ENCODE results near the gene NAT9.

NAT9 gene

DNA sequence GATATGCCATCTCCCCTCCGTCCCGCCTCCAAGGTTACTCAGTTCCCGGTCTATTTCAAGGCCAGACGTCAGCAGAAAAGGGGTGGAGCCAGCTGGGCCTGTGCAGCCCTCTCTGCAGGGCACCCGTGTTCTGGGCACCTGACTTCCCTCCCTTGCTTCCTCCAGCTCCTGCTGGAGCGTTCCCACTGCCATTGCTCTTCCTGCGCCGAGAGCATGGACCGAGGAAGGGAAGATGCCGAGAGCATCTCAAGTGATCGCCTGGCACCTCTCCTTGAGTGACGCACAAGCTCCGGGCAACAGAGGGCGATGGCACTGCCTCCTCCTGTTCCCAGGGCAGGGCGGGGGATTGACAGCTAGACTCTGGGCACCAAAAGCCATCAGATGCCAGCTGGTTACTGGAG, 29.4 kb upstream of the NAT9 start:
- no peak for DNase-seq

DNA sequence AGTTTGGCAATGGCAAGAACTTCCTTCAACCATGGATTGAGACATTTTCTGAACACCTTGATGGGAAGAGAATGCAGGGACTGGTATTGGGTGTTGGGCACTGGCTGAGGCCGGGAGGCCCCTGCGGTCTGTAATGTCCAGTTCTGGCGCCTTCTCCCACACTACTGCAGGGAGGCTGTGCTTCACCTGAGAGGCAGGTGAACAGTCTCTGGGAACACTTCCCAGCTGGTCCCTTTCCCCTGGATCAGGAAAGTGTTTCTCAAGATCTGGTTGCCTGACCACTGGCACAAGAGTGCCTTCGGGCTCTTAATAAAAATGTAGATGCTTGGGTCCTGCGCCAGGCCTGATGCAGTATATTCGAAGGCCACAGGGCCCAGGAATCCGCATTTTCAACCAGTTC, 28.5 kb upstream of the NAT9 start:
- DNase-seq: no peak

DNA sequence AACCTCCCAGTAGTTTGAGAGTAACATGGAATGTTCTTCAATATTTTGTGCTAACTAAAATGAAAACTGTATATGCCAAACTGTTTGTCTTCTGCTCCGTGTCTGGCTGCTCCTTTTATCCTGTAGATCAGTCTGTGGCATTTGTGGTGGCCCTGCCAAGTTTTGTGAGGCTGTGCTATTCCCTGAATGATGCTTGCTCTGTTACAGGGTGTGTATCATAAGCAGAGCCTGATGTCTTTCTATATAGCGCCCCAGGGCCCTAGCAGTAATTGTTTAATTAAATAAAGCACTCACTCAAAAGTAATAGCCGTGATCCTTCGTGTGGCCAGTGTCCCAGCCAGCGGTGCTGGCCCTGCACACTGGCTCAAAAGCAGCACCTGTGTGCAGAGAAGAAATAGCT, 27.8 kb upstream of the NAT9 start:
- no peak for DNase-seq

DNA sequence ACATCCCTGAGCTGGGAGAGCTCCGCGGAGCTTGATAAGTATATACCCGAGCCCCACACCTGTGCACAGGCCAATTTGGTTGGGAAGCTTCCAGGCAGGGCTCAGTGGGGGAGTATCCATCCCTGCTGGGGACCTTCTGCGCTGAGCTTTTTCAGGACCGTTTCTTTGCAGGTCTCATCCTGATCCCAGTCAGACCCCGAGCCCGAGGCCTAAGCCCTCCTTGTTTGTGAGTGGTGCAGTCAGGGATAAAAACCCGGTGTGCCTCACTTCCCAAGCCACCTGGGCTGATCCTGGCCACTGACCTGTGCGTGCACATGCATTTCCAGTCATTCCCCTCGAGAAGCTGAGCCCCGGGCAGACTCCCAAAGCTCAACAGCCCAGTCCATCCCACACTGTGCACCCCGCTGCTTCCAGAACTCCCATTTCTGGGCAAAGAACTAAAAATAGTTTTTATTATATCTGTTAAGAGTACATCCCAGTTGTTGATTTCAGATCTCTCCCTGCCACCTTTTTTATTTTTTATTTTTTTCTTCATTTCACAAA, 27.3 kb upstream of the NAT9 start:
- DNase-seq: no peak

DNA sequence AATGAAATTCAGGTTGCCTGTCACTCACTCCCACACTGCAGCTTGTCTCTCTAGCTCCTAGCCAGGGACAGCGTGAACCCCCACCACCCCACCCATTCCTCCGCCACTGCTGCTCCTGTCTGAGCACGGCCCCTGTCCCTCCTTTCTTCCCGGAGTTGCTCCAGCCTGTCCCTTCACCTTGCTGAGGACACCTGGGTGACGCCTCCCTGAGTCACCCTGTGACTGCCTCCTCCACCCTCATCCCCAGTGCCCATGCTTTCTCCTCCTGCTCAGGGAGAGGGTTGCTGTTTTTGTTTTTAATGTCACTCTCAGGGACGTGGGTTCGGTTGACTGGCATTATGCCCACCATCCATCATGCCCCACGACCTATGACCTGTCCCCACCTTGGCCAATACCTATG, 25.8 kb upstream of the NAT9 start:
- DNase-seq: no peak

DNA sequence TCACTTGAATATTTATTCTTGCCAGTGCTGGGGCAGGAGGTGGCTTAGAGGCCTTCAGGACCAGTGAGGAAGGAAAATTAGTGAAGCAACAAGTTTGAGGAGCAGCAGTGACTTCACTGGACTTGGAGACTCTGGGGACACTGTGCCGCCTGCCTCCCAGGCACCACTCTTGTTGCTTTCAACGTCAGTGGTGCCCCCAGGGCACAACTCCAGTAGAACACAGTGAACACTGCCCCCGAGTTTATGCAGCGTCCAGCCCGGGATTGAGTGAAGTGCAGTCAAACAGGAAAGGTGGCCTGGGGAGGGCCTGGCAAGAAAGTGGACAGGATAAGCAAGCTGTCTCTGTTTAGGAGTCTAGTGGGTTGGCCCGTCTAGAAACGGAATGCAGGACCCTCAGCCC, 24.4 kb upstream of the NAT9 start:
- DNase-seq: no peak

DNA sequence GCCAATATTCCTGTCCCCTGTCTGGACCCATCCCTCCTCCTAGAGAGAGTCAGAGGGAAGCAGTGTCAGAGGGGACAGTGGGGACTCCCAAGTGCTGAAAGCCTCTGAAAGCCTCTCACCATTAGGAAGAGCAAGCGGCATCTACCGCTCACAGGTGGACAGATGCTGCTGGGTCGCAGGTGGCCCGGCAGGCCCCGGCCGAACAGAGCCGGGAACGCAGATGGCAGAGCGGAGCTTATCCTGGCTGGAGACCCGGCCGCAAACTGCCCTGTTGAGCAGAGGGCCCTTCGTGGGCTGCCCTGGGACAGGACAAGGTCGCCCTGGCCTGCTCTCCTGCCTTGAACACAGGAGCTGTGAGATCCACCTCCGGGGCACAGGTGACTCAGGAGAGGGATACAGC, 23.0 kb upstream of the NAT9 start:
- no peak for DNase-seq

DNA sequence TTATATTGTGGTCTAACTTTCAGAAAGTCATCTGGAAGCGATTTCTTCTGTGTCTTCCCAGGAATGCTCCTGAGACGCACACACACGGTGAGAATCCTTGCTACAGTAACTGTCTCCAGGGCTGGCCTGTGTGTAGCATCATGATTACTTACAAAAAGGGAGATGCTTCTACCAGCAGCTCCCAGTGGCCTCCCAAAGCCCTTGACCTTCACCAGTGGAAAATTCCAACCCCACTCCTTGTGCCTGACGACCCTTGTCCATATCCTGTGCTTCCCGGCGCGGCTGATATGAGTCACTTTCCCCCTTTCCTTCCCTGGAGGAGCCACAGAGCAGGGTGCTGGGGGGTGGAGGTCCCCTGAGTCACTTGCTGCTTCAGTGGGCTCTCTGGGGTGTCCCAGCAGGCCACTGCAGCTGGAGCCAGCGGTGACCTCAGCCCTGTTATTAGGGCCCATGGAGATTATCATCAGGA, 22.1 kb upstream of the NAT9 start:
- DNase-seq: no peak

DNA sequence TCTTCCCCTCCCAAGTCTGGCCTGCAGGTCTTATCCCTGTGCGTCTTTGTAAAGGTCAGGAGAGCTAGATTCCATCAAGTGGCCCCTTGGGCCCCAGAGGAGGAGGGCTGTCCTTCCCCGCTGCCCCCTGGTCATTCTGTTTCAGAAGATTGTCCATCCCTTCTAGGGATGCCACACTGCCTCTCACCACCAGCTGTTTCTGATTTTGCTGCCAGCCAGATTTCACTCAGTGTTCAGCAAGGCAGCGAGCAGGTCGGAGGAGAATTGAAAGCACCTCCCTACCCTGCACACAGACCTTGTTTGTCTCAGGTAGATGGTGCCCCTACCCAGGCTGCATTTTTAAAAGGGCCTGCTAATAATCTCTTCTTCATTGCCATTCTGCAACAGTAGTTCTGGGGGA, 21.7 kb upstream of the NAT9 start:
- no peak for DNase-seq

DNA sequence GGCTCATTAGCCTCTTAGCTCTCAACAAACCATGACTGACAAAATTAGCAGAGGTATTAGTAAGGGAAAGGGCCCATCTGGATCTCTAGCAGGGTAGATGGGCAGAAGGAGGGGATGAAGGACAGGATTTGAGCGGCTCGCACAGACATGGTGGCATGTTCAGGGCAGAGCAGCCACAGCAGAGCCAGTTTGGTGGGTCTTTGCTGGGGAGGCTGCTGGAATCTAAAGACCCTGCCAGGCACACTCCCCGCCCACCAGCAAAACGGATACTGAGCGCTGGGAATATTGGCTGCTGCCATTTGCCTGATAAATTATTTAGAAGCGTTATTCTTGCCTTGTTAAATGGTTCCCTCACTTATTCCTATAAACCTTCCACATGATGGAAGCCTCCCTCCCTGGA, 20.7 kb upstream of the NAT9 start:
- DNase-seq: no peak

DNA sequence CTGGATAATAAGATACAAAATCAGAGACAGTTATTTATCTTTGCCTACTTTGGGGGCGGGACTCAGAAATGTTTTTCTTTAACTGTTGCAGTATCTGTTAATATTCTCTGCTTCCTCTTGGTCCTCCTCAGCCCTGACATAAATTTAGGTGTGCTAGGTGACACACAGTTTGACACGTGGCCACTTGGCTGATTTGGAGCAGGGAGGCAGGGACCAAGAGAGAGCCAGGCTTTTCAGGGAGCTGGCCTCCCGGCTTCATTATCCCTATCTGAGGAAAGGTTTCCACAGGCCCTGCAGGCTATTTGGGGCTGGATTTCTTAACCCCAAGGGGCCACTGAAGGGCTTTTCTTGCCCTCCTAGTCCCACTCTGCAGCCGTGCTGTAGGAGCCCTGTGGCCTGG, 20.1 kb upstream of the NAT9 start:
- DNase-seq: no peak

DNA sequence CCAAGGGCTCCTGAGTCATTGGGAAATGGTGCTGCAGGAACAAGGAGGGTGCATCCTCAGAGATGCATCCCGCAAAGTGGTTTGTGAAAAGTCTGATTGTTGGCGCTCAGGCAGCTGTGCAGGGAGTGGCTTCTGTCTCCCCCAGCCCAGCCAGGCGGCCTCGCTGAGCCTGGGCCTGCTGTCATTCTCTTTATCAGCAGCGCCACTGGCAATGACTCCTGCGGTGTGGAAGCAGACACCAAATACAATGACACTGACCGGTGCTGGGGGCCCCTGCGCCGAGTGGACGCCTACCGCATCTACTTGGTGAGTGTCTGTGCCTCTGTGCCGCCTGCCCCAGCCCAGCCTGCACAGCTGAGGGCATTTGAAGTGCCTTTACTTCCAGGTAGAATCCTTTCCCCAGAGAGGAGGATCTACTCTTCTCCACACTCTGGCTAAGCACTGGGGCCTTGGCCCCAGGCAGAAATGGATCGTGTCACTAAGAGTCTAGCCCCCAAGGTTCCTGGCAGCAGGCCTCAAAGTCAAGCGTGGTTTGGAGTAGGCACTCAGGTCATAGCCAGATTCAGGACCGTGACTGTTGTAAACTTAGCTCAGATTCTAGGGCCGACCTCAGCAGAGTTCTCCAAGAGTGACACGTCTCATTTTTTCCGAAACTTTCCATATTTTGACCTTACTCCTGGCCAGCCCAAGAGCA, 19.3 kb upstream of the NAT9 start:
- DNase-seq: no peak

DNA sequence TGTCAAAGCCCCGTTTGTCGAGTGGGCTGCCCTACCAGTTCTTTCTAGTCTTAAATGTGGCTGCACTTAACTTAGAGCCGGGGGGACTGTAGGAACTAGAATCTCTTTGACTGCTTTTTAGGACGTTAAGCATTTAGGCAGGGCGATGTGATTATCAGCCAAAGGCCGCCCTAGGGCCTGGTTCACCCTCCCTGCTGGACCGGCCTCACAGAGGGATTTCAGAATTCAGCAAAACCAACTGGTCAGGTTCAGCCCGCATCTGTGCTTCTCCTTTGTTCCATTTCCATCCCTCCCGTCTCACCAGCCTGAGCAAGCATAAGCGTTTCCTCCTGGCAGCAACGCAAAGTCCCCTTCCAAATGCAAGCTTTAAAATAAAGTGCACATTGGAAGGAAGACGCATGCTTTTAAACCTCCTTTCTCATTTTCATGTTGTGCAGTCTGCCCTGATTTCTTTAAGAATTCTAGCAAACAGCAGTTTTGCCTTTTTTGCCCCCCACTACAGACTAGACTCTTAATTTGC, 16.5 kb upstream of the NAT9 start:
- no peak for DNase-seq

DNA sequence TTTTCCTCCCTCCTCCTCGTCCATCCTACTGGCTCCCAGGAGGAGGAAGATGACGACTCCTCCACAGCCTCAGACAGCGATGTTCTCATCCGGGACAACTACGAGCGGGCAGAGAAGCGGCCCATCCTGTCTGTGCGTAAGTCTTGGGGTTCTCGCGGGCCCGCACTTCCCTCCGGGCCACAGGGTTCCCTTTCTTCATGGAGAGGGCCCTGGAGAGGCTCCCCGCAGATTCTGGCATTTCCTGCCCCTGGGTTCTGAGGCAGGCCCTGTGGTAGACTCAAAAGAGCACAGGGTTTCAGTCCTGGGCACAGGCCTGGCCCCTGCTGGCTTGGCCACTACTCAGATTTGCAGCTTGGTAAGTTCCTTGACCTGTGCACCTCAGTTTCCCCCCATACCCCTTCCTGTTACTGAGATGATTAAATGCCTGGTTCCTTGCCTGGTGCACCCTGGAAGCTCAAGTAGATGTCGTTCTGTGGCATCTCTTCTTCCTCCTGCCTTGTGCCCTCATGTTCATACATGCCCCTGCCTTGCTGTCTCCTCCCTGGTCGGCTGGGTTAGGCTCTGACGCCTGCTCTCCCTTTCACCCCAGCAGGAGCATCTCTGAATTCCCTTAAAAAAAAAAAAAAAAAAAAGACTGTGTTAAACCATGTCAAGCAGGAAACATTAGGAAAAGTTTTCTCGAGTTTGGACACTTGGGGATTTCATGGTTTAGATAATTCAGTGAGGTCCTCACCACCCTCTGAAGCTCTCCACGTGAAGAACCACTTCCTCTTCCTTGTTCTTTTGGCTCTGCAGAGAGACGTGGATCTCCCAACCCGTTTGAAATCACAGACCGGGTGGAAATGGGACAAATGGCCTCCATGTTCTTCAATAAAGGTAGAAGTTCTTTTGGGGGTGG, 14.3 kb upstream of the NAT9 start:
- no peak for DNase-seq

DNA sequence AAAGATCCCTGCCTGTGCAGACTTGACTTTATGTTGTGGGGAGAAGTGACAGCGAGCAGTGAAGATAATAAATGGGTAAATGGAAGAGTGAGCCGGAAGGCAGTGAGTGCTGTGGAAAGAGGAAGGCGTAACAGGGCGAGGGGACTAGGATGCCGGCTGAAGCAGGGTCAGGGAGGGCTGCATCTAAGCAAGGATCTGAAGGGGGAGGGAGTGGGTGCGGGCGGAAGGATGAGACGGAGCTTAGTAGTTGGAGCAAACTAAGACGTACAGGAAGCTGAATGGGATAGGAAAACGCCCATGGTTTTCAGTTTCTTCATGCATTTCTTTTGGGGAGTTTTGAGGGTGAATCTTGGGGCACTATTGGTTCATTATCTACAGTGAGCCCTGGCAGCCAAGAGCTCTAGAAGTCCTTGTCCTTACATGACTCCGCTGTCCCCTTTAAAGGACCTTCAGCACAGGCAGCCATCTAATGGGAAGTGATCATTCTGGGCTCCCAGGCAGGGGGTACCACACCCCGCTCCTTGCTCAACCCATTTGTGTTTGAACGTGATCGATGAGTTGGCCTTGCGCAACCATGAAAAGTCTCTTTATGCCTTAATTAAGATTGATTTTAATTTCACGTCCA, 10.4 kb upstream of the NAT9 start:
- DNase-seq: no peak

DNA sequence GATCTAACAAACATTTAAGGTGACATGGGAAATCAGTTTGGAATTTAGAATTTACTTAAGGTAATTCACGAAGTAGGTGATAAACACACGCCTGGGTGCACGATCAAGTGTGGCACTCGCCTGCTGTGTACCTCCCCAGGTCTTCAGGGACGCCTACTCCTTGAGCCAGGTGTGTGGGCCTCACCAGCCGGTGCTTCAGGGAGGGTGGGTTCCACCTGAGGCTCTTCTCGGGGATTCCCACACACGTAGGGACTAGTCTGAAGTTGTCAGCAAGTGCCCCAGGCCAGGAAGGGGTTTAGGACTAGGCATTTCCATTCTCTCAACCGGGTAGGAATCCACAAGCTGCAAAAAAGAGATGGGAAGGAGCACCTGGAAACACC, 9.8 kb upstream of the NAT9 start:
- DNase-seq: no peak

DNA sequence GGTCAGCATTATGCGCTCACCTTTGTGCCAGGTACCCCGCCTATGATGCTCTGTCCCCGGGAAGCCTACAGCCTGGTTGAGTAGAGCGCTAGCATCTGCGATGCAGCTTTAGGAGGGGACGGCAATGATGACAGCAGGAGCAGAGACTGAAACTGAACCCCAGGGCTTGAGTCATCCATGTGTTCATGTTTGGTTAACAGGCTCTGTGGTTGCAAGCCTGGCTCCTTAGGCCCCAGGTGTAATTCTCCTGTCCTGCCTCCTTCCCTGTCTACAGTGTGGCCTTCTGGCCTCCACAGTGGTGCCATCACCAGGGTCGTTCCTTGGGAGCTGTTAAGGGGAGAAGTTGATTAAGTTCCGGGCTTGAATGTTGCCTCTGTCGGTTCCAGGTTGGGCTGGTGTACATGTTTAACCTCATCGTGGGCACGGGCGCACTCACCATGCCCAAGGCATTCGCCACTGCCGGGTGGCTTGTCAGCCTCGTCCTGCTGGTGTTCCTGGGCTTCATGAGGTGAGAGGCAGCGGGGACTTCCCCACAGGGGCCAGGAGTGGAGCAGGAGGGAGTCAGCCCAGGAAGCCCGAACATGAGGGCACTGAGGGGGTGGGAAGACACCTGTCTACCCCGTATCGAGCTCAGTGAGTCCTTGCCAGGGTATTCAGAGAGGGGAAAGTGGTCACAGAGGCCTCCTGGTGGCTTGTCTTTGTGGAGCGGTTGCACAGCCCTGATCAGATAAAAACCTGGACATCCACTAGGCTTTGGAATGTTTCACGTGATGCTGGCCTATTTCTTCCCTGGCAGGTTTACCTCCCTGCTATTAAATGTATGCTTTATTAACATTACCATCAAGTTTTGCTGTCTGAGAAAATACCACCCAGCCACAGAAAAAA, 9.2 kb upstream of the NAT9 start:
- no peak for DNase-seq

DNA sequence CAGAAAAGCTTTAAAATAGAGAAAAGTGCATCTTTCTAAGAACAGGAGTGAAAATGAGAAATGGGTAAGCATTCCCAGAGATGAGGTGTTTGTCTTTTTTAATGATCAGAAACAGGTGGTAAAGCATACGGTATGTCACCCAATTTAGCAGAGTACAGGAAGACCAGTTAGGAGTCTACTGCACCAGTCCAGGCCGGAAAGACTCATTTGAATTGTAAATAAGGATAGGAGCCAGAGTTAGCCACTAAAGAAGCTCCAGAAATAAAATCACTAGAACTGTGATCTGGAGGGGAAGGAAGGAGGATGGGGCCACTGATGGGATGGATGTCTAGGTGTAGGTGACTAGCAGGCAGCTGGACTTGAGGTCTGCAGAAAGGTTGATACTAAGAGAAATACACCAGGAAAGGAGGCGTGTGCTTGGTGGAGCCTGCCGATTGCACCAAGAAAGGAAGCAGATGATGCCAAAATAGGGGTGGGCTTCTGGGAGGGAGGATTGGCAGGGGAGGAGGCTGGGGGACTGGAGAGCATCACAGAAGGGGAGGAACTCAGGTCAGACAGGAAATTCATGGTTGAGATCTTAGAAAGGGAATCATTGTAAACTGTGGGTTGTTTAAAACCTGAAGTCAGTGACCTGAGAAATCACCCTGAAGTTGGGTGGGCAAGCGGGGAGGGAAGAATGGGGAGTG, 8.1 kb upstream of the NAT9 start:
- no peak for DNase-seq

DNA sequence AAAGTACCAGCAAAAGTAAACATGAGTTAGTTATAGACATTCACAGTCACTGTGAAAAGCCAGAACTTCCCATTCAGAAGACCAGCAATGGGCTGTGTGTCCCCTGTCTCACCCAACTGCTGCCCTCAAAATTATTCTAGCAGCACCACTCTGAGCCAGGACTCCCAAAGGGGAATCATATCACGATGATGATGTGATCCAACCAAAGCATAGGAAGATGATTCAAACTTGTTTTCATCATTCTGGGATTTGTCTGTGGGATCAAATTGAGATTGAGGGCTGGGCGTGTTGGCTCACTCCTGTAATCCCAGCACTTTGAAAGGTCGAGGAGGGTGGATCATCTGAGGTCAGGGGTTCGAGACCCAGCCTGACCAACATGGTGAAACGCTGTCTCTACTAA, 6.4 kb upstream of the NAT9 start:
- no peak for DNase-seq

DNA sequence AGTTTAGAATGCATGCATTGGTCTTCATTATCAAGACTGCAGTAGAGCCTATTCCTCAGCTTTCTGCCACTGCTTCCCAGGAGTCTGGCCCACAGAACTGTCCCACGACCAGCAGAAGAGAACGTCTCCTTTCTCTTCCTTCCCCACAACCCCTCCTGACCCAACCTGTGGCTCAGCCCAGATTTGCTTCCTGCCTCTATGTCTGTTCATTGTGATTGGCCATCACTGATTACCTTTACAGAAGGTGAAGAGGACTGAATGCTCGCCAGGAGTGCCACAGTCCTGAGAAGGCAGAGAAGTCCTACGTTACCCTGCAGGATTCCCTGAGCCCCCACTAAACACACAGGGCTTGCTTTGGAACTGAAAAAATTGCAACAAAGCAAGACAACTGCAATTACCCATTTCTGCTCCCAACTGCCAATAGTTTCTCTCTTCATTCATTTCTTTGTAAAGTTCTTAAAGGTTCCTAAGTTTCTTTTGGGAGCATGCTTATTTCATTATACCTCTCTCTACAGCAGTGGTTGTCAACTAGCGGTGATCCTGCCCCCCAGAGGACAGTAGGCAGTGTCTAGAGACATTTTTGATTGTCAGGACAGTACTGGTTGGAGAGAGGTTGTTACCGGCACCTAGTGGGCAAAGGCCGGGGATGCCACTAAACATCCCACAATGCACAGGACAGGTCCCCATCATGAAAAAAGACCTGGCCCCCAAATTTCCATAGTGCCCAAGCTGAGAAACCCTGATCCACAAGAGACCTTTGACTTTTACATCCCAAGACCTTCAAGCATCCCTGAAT, 4.5 kb upstream of the NAT9 start:
- DNase-seq: no peak

DNA sequence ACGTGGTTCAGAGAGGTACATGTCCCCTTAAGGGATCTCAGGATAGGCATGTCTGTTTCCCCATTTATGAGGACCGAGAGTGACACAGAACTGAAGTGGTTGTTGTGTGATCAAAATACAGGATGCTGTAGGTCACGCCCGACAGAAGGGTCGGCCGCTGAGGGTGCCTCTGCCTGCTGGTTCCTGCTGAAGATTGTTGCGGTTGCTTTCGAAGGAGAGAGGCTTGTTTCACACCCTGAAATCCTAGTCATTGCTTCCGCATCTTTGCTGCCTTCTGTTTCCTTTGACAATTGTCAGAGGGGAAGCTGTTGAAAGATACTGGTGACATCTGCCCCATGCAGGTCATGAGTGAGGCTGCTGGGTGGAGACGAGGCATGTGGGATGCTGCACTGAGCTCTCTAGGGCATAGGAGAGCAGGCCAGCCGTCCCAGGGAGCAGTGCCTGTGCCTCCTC, 3.8 kb upstream of the NAT9 start:
- DNase-seq: no peak

Data from COR-L47 (cell line).